Measurements from ENCODE around the gene ZNF878. TPM values are rescaled to one million over a fixed set of nuclear protein-coding genes. Genes with fewer than 3 reads are reported as not detected.
"Not testable (repeated sequence)": the region's sequence is repeated elsewhere in the genome, so short reads cannot be mapped to it uniquely, and the experiment has no call there.

The ZNF878 gene
- polyA plus RNA-seq, 4 donors: 0.15 to 0.50 TPM; not detected in 2

- Histone ChIP-seq H3K9me3 (ENCODE audit: control insufficient read depth in 2 of 2, insufficient read depth in 1 of 2, low read depth in 1 of 2, low read length in 1 of 2) (peaks cover 0 to 62% of the 10 kb centered on the region in 2 donors), H3K27me3 (ENCODE audit: control insufficient read depth in 3 of 3, insufficient read depth in 3 of 3, low read length in 3 of 3) (no peaks in the 10 kb centered on the region), H3K4me3 (ENCODE audit: low read depth in 1 of 3, low read length in 3 of 3) (no peak overlapping the region), H3K4me1 (ENCODE audit: control insufficient read depth in 3 of 3, insufficient read depth in 2 of 3, low read depth in 1 of 3, low read length in 2 of 3) (no peaks in the 10 kb centered on the region), H3K27ac (ENCODE audit: low read depth in 1 of 3, low read length in 2 of 3) (no peak overlapping the region), H3K36me3 (ENCODE audit: control insufficient read depth in 3 of 3, insufficient read depth in 2 of 3, low read depth in 1 of 3, low read length in 3 of 3) (peaks cover 0 to 2% (median 0%) of the 10 kb centered on the region in 3 donors)
- DNase-seq: no peak
- WGBS, 3 donors: 92 to 95% (median 92%) methylated on average over 5 of the region's 5 CpGs
- FAIRE-seq: no peak
Measured at GRCh38 chr19:12085074-12085818, 32.5 kb upstream of the ZNF878 start.

GRCh38 chr19:12083336-12083735 lies 30.6 kb upstream of the ZNF878 start:
- not testable (repeated sequence) for H3K36me3 ChIP-seq (ENCODE audit: control insufficient read depth in 3 of 3, insufficient read depth in 2 of 3, low read depth in 1 of 3, low read length in 3 of 3); H3K27me3 ChIP-seq (ENCODE audit: control insufficient read depth in 3 of 3, insufficient read depth in 3 of 3, low read length in 3 of 3); H3K27ac ChIP-seq (ENCODE audit: low read depth in 1 of 3, low read length in 2 of 3); FAIRE-seq; H3K4me1 ChIP-seq (ENCODE audit: control insufficient read depth in 3 of 3, insufficient read depth in 2 of 3, low read depth in 1 of 3, low read length in 2 of 3); H3K4me3 ChIP-seq (ENCODE audit: low read depth in 1 of 3, low read length in 3 of 3); DNase-seq
- H3K9me3 ChIP-seq (ENCODE audit: control insufficient read depth in 2 of 2, insufficient read depth in 1 of 2, low read depth in 1 of 2, low read length in 1 of 2): peaks cover 1 to 80% of the 10 kb centered on the region in 2 donors
- 93 to 95% (median 94%) methylated on average over 6 of the region's 6 CpGs for WGBS, 3 donors

- Histone ChIP-seq H3K27me3 (ENCODE audit: control insufficient read depth in 3 of 3, insufficient read depth in 3 of 3, low read length in 3 of 3) (no peaks in the 10 kb centered on the region), H3K27ac (ENCODE audit: low read depth in 1 of 3, low read length in 2 of 3) (no peak overlapping the region), H3K9me3 (ENCODE audit: control insufficient read depth in 2 of 2, insufficient read depth in 1 of 2, low read depth in 1 of 2, low read length in 1 of 2) (peaks cover 4 to 87% of the 10 kb centered on the region in 2 donors), H3K36me3 (ENCODE audit: control insufficient read depth in 3 of 3, insufficient read depth in 2 of 3, low read depth in 1 of 3, low read length in 3 of 3) (peaks cover 20 to 25% (median 24%) of the 10 kb centered on the region in 3 donors), H3K4me1 (ENCODE audit: control insufficient read depth in 3 of 3, insufficient read depth in 2 of 3, low read depth in 1 of 3, low read length in 2 of 3) (no peaks in the 10 kb centered on the region), H3K4me3 (ENCODE audit: low read depth in 1 of 3, low read length in 3 of 3) (no peak overlapping the region)
- no peak for DNase-seq
- WGBS, 3 donors: 76 to 99% (median 80%) methylated on average over 3 of the region's 3 CpGs
- FAIRE-seq: no peak
Measured at GRCh38 chr19:12077375-12077774, 24.6 kb upstream of the ZNF878 start.

- not testable (repeated sequence) for FAIRE-seq; H3K4me3 ChIP-seq (ENCODE audit: low read depth in 1 of 3, low read length in 3 of 3); H3K27me3 ChIP-seq (ENCODE audit: control insufficient read depth in 3 of 3, insufficient read depth in 3 of 3, low read length in 3 of 3); DNase-seq; H3K4me1 ChIP-seq (ENCODE audit: control insufficient read depth in 3 of 3, insufficient read depth in 2 of 3, low read depth in 1 of 3, low read length in 2 of 3); H3K27ac ChIP-seq (ENCODE audit: low read depth in 1 of 3, low read length in 2 of 3)
- peaks cover 6 to 89% of the 10 kb centered on the region in 2 donors for H3K9me3 ChIP-seq (ENCODE audit: control insufficient read depth in 2 of 2, insufficient read depth in 1 of 2, low read depth in 1 of 2, low read length in 1 of 2)
- H3K36me3 ChIP-seq (ENCODE audit: control insufficient read depth in 3 of 3, insufficient read depth in 2 of 3, low read depth in 1 of 3, low read length in 3 of 3): peaks cover 23 to 25% (median 24%) of the 10 kb centered on the region in 3 donors
- WGBS, 3 donors: 95 to 96% (median 96%) methylated on average over 3 of the region's 3 CpGs
Measured at GRCh38 chr19:12076331-12076730, 23.6 kb upstream of the ZNF878 start.

- H3K36me3 ChIP-seq (ENCODE audit: control insufficient read depth in 3 of 3, insufficient read depth in 2 of 3, low read depth in 1 of 3, low read length in 3 of 3): peaks cover 23 to 28% (median 24%) of the 10 kb centered on the region in 3 donors
- no peak for DNase-seq
- FAIRE-seq: no peak
- peaks cover 6 to 88% of the 10 kb centered on the region in 2 donors for H3K9me3 ChIP-seq (ENCODE audit: control insufficient read depth in 2 of 2, insufficient read depth in 1 of 2, low read depth in 1 of 2, low read length in 1 of 2)
- no peaks in the 10 kb centered on the region for H3K4me1 ChIP-seq (ENCODE audit: control insufficient read depth in 3 of 3, insufficient read depth in 2 of 3, low read depth in 1 of 3, low read length in 2 of 3)
- H3K27me3 ChIP-seq (ENCODE audit: control insufficient read depth in 3 of 3, insufficient read depth in 3 of 3, low read length in 3 of 3): no peaks in the 10 kb centered on the region
- no peak overlapping the region for H3K4me3 ChIP-seq (ENCODE audit: low read depth in 1 of 3, low read length in 3 of 3)
- H3K27ac ChIP-seq (ENCODE audit: low read depth in 1 of 3, low read length in 2 of 3): no peak overlapping the region
- WGBS, 3 donors: 93 to 96% (median 95%) methylated on average over 3 of the region's 3 CpGs
Measured at GRCh38 chr19:12075538-12076139, 22.9 kb upstream of the ZNF878 start.

- no peak for FAIRE-seq
- peak within 1 kb of the TSS; percentile 63 to 88 (median 87) for H3K4me3 ChIP-seq (ENCODE audit: low read depth in 1 of 3, low read length in 3 of 3)
- peaks cover 0 to 27% (median 0%) of the 10 kb centered on the region in 3 donors for H3K36me3 ChIP-seq (ENCODE audit: control insufficient read depth in 3 of 3, insufficient read depth in 2 of 3, low read depth in 1 of 3, low read length in 3 of 3)
- H3K27ac ChIP-seq (ENCODE audit: low read depth in 1 of 3, low read length in 2 of 3): peak within 1 kb of the TSS; percentile 82 to 96 (median 84)
- no peaks in the 10 kb centered on the region for H3K27me3 ChIP-seq (ENCODE audit: control insufficient read depth in 3 of 3, insufficient read depth in 3 of 3, low read length in 3 of 3)
- peaks cover 0 to 4% (median 0%) of the 10 kb centered on the region in 3 donors for H3K4me1 ChIP-seq (ENCODE audit: control insufficient read depth in 3 of 3, insufficient read depth in 2 of 3, low read depth in 1 of 3, low read length in 2 of 3)
- 2 to 5% (median 3%) methylated on average over 42 to 66 of the region's 66 CpGs for WGBS, 3 donors
- DNase-seq: peak; percentile 94 to 97
- H3K9me3 ChIP-seq (ENCODE audit: control insufficient read depth in 2 of 2, insufficient read depth in 1 of 2, low read depth in 1 of 2, low read length in 1 of 2): peaks cover 0 to 46% of the 10 kb centered on the region in 2 donors
Measured at GRCh38 chr19:12064590-12065538, 12.1 kb upstream of the ZNF878 start, which contains the start of gene ZNF844. ZNF844 (plus strand) TSS chr19:12064731; CDS start chr19:12064874, 143 bp downstream.

- H3K9me3 ChIP-seq (ENCODE audit: control insufficient read depth in 2 of 2, insufficient read depth in 1 of 2, low read depth in 1 of 2, low read length in 1 of 2): no peaks in the 10 kb centered on the region
- H3K27ac ChIP-seq (ENCODE audit: low read depth in 1 of 3, low read length in 2 of 3): no peak overlapping the region
- peaks cover 0 to 2% (median 0%) of the 10 kb centered on the region in 3 donors for H3K27me3 ChIP-seq (ENCODE audit: control insufficient read depth in 3 of 3, insufficient read depth in 3 of 3, low read length in 3 of 3)
- DNase-seq (no peak), FAIRE-seq (no peak)
- H3K36me3 ChIP-seq (ENCODE audit: control insufficient read depth in 3 of 3, insufficient read depth in 2 of 3, low read depth in 1 of 3, low read length in 3 of 3): no peaks in the 10 kb centered on the region
- WGBS, 3 donors: 66 to 79% (median 71%) methylated on average over 5 of the region's 5 CpGs
- H3K4me3 ChIP-seq (ENCODE audit: low read depth in 1 of 3, low read length in 3 of 3): no peak overlapping the region
- peaks cover 0 to 6% (median 0%) of the 10 kb centered on the region in 3 donors for H3K4me1 ChIP-seq (ENCODE audit: control insufficient read depth in 3 of 3, insufficient read depth in 2 of 3, low read depth in 1 of 3, low read length in 2 of 3)
Measured at GRCh38 chr19:12055784-12056183, 3.0 kb upstream of the ZNF878 start.

- FAIRE-seq: no peak
- Histone ChIP-seq H3K36me3 (ENCODE audit: control insufficient read depth in 3 of 3, insufficient read depth in 2 of 3, low read depth in 1 of 3, low read length in 3 of 3) (no peaks in the 10 kb centered on the region), H3K27ac (ENCODE audit: low read depth in 1 of 3, low read length in 2 of 3) (no peak overlapping the region), H3K9me3 (ENCODE audit: control insufficient read depth in 2 of 2, insufficient read depth in 1 of 2, low read depth in 1 of 2, low read length in 1 of 2) (peaks cover 0 to 5% of the 10 kb centered on the region in 2 donors), H3K4me3 (ENCODE audit: low read depth in 1 of 3, low read length in 3 of 3) (peak overlapping the region; percentile 42 to 81 (median 51)), H3K27me3 (ENCODE audit: control insufficient read depth in 3 of 3, insufficient read depth in 3 of 3, low read length in 3 of 3) (peaks cover 0 to 2% (median 0%) of the 10 kb centered on the region in 3 donors), H3K4me1 (ENCODE audit: control insufficient read depth in 3 of 3, insufficient read depth in 2 of 3, low read depth in 1 of 3, low read length in 2 of 3) (peaks cover 0 to 6% (median 0%) of the 10 kb centered on the region in 3 donors)
- peak; percentile 9 to 37 for DNase-seq
- WGBS, 3 donors: 0 to 1% (median 1%) methylated on average over 14 of the region's 14 CpGs
Measured at GRCh38 chr19:12052091-12052496, 667 bp downstream of the ZNF878 start.
